ENCODE results near the gene HEATR5A. TPM values are rescaled to one million over a fixed set of nuclear protein-coding genes. Genes with fewer than 3 reads are reported as not detected.
A peak's percentile ranks its signal among the peaks of the same experiment; 100 is the strongest.

HEATR5A gene
- total and polyA plus RNA-seq, 9 of the 15 experiments (the other 6 are each of a cell fraction or from before 2014, with no cell fraction given) = 8.0 to 50.9 (median 23.0) TPM

DNA sequence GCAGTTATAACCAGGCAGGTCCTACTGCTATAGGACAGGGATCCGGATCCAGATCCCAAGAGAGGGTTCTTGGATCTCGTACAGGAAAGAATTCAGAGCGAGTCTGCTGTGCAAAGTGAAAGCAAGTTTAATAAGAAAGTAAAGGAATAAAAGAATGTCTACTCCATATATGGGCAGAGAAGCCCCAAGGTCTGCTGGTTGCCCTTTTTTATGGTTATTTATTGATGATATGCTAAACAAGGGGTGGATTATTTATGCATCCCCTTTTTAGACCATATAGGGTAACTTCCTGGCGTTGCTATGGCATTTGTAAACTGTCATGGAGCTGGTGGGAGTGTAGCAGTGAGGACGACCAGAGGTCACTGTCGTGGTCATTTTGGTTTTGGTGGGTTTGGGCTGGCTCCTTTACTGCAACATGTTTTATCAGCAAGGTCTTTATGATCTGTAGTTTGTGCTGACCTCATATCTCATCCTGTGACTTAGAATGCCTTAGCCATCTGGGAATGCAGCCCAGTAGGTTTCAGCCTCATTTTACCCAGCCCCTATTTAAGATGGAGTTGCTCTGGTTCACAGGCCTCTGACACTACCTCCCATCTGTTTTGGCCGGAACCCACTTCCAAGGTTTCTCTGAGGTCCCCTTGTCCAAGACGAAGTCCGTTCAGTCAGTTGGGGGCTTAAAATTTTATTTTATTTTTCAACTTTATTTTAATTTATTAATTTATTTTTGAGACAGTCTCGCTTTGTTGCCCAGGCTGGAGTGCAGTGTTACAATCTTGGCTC lies 178.0 kb downstream of the HEATR5A start (continued):
- TF ChIP-seq, protein P1, sequence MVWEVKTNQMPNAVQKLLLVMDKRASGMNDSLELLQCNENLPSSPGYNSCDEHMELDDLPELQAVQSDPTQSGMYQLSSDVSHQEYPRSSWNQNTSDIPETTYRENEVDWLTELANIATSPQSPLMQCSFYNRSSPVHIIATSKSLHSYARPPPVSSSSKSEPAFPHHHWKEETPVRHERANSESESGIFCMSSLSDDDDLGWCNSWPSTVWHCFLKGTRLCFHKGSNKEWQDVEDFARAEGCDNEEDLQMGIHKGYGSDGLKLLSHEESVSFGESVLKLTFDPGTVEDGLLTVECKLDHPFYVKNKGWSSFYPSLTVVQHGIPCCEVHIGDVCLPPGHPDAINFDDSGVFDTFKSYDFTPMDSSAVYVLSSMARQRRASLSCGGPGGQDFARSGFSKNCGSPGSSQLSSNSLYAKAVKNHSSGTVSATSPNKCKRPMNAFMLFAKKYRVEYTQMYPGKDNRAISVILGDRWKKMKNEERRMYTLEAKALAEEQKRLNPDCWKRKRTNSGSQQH (CRISPR knock-in tag; IDR thresholded peaks at IDR 0.05) = peak; percentile 92
- TF ChIP-seq NR2F6 (CRISPR knock-in tag; IDR thresholded peaks at IDR 0.05) (peak; percentile 88), FOSL1 (tag; conservative IDR thresholded peaks at IDR 0.05) (0 out of 2 replicates have a peak, but pooled peaks have one; percentile 3), ZNF445 (CRISPR knock-in tag; IDR thresholded peaks at IDR 0.05; ENCODE audit: low read depth) (peak; percentile 94), ZNF75A (CRISPR knock-in tag; IDR thresholded peaks at IDR 0.05) (peak; percentile 82; the same call in 1 of the 2 replicates), CXXC5 (CRISPR knock-in tag; IDR thresholded peaks at IDR 0.05) (peak; percentile 96), KLF10 (CRISPR knock-in tag; IDR thresholded peaks at IDR 0.05) (0 out of 2 replicates have a peak, but pooled peaks have one; percentile 73), MTF1 (CRISPR knock-in tag; IDR thresholded peaks at IDR 0.05; ENCODE audit: borderline replicate concordance) (peak; percentile 94), ESRRA (IDR thresholded peaks at IDR 0.05; ENCODE audit: borderline replicate concordance, low read depth) (peak; percentile 87), ZNF23 (CRISPR knock-in tag; IDR thresholded peaks at IDR 0.05) (peak; percentile 86), ZNF197 (CRISPR knock-in tag; IDR thresholded peaks at IDR 0.05; ENCODE audit: low read depth) (peak; percentile 98), PHTF2 (CRISPR knock-in tag; IDR thresholded peaks at IDR 0.05) (peak; percentile 89; the same call in 1 of the 2 replicates), HEY1 (CRISPR knock-in tag; IDR thresholded peaks at IDR 0.05; ENCODE audit: borderline replicate concordance) (peak; percentile 88), DIDO1 (tag; IDR thresholded peaks at IDR 0.05; ENCODE audit: low read depth) (peak; percentile 67; the same call in 1 of the 2 replicates)
- TF ChIP-seq, protein P2, sequence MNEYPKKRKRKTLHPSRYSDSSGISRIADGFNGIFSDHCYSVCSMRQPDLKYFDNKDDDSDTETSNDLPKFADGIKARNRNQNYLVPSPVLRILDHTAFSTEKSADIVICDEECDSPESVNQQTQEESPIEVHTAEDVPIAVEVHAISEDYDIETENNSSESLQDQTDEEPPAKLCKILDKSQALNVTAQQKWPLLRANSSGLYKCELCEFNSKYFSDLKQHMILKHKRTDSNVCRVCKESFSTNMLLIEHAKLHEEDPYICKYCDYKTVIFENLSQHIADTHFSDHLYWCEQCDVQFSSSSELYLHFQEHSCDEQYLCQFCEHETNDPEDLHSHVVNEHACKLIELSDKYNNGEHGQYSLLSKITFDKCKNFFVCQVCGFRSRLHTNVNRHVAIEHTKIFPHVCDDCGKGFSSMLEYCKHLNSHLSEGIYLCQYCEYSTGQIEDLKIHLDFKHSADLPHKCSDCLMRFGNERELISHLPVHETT (CRISPR knock-in tag; conservative IDR thresholded peaks at IDR 0.05 in 1 of 2, IDR thresholded peaks at IDR 0.05 in 1 of 2) = peak in 1 of 2 experiments; percentile 98; a peak in 2 of 4 replicates
- TF ChIP-seq, protein P3, sequence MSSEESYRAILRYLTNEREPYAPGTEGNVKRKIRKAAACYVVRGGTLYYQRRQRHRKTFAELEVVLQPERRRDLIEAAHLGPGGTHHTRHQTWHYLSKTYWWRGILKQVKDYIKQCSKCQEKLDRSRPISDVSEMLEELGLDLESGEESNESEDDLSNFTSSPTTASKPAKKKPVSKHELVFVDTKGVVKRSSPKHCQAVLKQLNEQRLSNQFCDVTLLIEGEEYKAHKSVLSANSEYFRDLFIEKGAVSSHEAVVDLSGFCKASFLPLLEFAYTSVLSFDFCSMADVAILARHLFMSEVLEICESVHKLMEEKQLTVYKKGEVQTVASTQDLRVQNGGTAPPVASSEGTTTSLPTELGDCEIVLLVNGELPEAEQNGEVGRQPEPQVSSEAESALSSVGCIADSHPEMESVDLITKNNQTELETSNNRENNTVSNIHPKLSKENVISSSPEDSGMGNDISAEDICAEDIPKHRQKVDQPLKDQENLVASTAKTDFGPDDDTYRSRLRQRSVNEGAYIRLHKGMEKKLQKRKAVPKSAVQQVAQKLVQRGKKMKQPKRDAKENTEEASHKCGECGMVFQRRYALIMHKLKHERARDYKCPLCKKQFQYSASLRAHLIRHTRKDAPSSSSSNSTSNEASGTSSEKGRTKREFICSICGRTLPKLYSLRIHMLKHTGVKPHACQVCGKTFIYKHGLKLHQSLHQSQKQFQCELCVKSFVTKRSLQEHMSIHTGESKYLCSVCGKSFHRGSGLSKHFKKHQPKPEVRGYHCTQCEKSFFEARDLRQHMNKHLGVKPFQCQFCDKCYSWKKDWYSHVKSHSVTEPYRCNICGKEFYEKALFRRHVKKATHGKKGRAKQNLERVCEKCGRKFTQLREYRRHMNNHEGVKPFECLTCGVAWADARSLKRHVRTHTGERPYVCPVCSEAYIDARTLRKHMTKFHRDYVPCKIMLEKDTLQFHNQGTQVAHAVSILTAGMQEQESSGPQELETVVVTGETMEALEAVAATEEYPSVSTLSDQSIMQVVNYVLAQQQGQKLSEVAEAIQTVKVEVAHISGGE (CRISPR knock-in tag; IDR thresholded peaks at IDR 0.05) = peak in 1 of 3 experiments; percentile 88; a peak in 2 of 6 replicates
- TF ChIP-seq, protein P4, sequence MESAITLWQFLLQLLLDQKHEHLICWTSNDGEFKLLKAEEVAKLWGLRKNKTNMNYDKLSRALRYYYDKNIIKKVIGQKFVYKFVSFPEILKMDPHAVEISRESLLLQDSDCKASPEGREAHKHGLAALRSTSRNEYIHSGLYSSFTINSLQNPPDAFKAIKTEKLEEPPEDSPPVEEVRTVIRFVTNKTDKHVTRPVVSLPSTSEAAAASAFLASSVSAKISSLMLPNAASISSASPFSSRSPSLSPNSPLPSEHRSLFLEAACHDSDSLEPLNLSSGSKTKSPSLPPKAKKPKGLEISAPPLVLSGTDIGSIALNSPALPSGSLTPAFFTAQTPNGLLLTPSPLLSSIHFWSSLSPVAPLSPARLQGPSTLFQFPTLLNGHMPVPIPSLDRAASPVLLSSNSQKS (CRISPR knock-in tag; IDR thresholded peaks at IDR 0.05) = peak; percentile 87; the same call in 1 of the 2 replicates
- TF ChIP-seq, protein P5, sequence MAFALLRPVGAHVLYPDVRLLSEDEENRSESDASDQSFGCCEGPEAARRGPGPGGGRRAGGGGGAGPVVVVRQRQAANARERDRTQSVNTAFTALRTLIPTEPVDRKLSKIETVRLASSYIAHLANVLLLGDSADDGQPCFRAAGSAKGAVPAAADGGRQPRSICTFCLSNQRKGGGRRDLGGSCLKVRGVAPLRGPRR (CRISPR knock-in tag; IDR thresholded peaks at IDR 0.05) = peak; percentile 96
